HCT116 (cell line): ENCODE measurements around the gene CSH2. TPM values are rescaled to one million over a fixed set of nuclear protein-coding genes. Genes with fewer than 3 reads are reported as not detected.
A peak's percentile ranks its signal among the peaks of the same experiment; 100 is the strongest.

Source experiments
- ATAC-seq: fragments of 200-7000 bp; cut with Tn5 transposase; 2 replicates; pipeline ENCODE4 v1.9.1; 2020; ENCODE audit warnings: mild to moderate bottlenecking, moderate library complexity
- BruUV-seq: library from RNA; stranded (reverse); fragments of 400-500 nt; replicated peaks from 2 replicates; lab custom pipeline; 2021; lab: Mats Ljungman, UMichigan
- CTCF ChIA-PET: fragments of 300-600 bp; sonication (Branson Sonifier 250); formaldehyde crosslinking; loops from one replicate; lab custom pipeline; 2021; ENCODE audit warnings: antibody characterized with exemption; lab: Charles Lee
- POLR2A ChIA-PET: fragments of 300-600, 350-600 bp; sonication (Branson Sonifier 250); formaldehyde crosslinking; loops from one replicate; lab custom pipeline; 2021; ENCODE audit warnings: antibody characterized with exemption; lab: Charles Lee
- RAD21 ChIA-PET, 2 experiments: fragments of 300-600 bp; sonication (Branson Sonifier 250); formaldehyde crosslinking; loops; one replicate each; lab custom pipeline; 2023; ENCODE audit warnings: low total read pairs in 2 of 2; ENCODE audit not compliant: uncharacterized antibody in 2 of 2, unreplicated experiment in 2 of 2, low non-redundant PET in 1 of 2; lab: Charles Lee
- DNase-seq: peaks from one replicate; pipeline ENCODE4 v3.0.0-alpha.2; 2010; ENCODE audit warnings: low read depth, low spot score
- H2AFZ ChIP-seq: fragments of 200-600 bp; shearing (Covaris generic), sonication (generic); 2 replicates; pipeline ENCODE4 v1.6.1; 2017; ENCODE audit warnings: low read depth, mixed run types, mixed read lengths, antibody characterized with exemption, low read length; ENCODE audit not compliant: poor library complexity, severe bottlenecking
- H3K27ac ChIP-seq: 2 replicates; pipeline ENCODE4 v1.5.1; 2012; ENCODE audit warnings: low read depth, low read length
- H3K27me3 ChIP-seq: fragments of 200-600 bp; sonication (generic); 2 replicates; pipeline ENCODE4 v1.6.1; 2016; ENCODE audit warnings: mixed run types, low read length, mixed read lengths; ENCODE audit not compliant: insufficient read depth
- H3K36me3 ChIP-seq, 2 experiments: fragments of 200-500 bp in 1 of 2; fragments of 200-600 bp in 1 of 2; sonication (Bioruptor generic) in 1 of 2; sonication (generic) in 1 of 2; 2 replicates each; pipeline versions ENCODE4 v1.5.1 to v1.6.1; 2014 to 2016; ENCODE audit warnings: low read length in 2 of 2, inconsistent platforms in 1 of 2, mixed read lengths in 1 of 2, mixed run types in 1 of 2; ENCODE audit not compliant: insufficient read depth in 2 of 2, control insufficient read depth in 1 of 2
- H3K4me1 ChIP-seq, 2 experiments: fragments of 200-600 bp in 1 of 2; sonication (generic) in 1 of 2; 2 replicates each; pipeline versions ENCODE4 v1.5.1 to v1.6.1; 2012 to 2017; ENCODE audit warnings: low read length in 2 of 2, inconsistent platforms in 1 of 2, mild to moderate bottlenecking in 1 of 2, mixed read lengths in 1 of 2, mixed run types in 1 of 2, moderate library complexity in 1 of 2; ENCODE audit not compliant: insufficient read depth in 2 of 2, control insufficient read depth in 1 of 2
- H3K4me2 ChIP-seq: fragments of 200-600 bp; sonication (generic); 2 replicates; pipeline ENCODE4 v1.6.1; 2017; ENCODE audit warnings: mixed run types, low read length, mixed read lengths
- H3K4me3 ChIP-seq, 2 experiments: fragments of 200-600 bp in 1 of 2; sonication (generic) in 1 of 2; replicated peaks in 1 of 2; 2 replicates each; pipeline ENCODE4 v1.5.1; 2011 to 2016; ENCODE audit warnings: low read length in 2 of 2, control low read depth in 1 of 2, low read depth in 1 of 2, mild to moderate bottlenecking in 1 of 2, mixed read lengths in 1 of 2, mixed run types in 1 of 2
- H3K79me2 ChIP-seq: fragments of 200-600 bp; sonication (generic); 2 replicates; pipeline ENCODE4 v1.6.1; 2017; ENCODE audit warnings: mild to moderate bottlenecking, mixed run types, low read length, moderate library complexity, mixed read lengths; ENCODE audit not compliant: insufficient read depth
- H3K9ac ChIP-seq: fragments of 200-600 bp; sonication (generic); 2 replicates; pipeline ENCODE4 v1.6.1; 2016; ENCODE audit warnings: low read length, mixed read lengths
- H3K9me2 ChIP-seq: fragments of 200-600 bp; sonication (generic), shearing (Covaris generic); 2 replicates; pipeline ENCODE4 v1.6.1; 2017; ENCODE audit warnings: mixed run types, mild to moderate bottlenecking, moderate library complexity; ENCODE audit not compliant: insufficient read depth
- H3K9me3 ChIP-seq, 2 experiments: fragments of 200-500 bp in 1 of 2; fragments of 200-600 bp in 1 of 2; sonication (Bioruptor generic) in 1 of 2; sonication (generic) in 1 of 2; 2 replicates each; pipeline ENCODE4 v1.6.1; 2014 to 2017; ENCODE audit warnings: low read length in 2 of 2, mixed read lengths in 2 of 2, inconsistent platforms in 1 of 2, low read depth in 1 of 2, mild to moderate bottlenecking in 1 of 2, mixed run types in 1 of 2, moderate library complexity in 1 of 2; ENCODE audit not compliant: control insufficient read depth in 1 of 2, insufficient read depth in 1 of 2
- H4K20me1 ChIP-seq: fragments of 200-600 bp; sonication (generic), shearing (Covaris generic); 2 replicates; pipeline ENCODE4 v1.6.1; 2017; ENCODE audit warnings: mixed run types, mild to moderate bottlenecking, moderate library complexity; ENCODE audit not compliant: insufficient read depth
- ATF3 ChIP-seq: IDR thresholded peaks from 2 replicates; pipeline ENCODE4 v1.6.1; 2012
- CBX3 ChIP-seq: IDR thresholded peaks from 2 replicates; pipeline ENCODE4 v1.6.1; 2012; ENCODE audit warnings: low read depth
- CEBPB ChIP-seq: IDR thresholded peaks from 2 replicates; pipeline ENCODE4 v1.6.1; 2012; ENCODE audit warnings: low read depth
- CTCF ChIP-seq, 3 experiments: fragments of 200-600 bp in 1 of 3; sonication (generic) in 1 of 3; IDR thresholded peaks in 2 of 3; conservative IDR thresholded peaks in 1 of 3; 2 replicates each; pipeline ENCODE4 v1.5.1; 2012 to 2017; ENCODE audit warnings: low read depth in 2 of 3, low read length in 2 of 3, antibody characterized with exemption in 1 of 3, borderline replicate concordance in 1 of 3, control low read depth in 1 of 3, mild to moderate bottlenecking in 1 of 3, mixed read lengths in 1 of 3, mixed run types in 1 of 3, moderate library complexity in 1 of 3; ENCODE audit not compliant: insufficient read depth in 1 of 3
- EGR1 ChIP-seq: IDR thresholded peaks from 2 replicates; pipeline ENCODE4 v1.6.1; 2012; ENCODE audit warnings: low read depth
- EZH2 ChIP-seq: fragments of 200-600 bp; sonication (generic); IDR thresholded peaks from 2 replicates; pipeline ENCODE4 v1.6.1; 2017; ENCODE audit warnings: antibody characterized with exemption, mixed run types
- EZH2phosphoT487 ChIP-seq: fragments of 200-600 bp; IDR thresholded peaks from 2 replicates; pipeline ENCODE4 v1.6.1; 2018; ENCODE audit warnings: antibody characterized with exemption, borderline replicate concordance
- MAX ChIP-seq: IDR thresholded peaks from 2 replicates; pipeline ENCODE4 v1.6.1; 2012
- POLR2A ChIP-seq: IDR thresholded peaks from 2 replicates; pipeline ENCODE4 v1.7.0; 2011; ENCODE audit warnings: borderline replicate concordance; ENCODE audit not compliant: insufficient read depth, insufficient read length; ENCODE audit errors: extremely low read depth
- POLR2AphosphoS5 ChIP-seq: IDR thresholded peaks from 2 replicates; pipeline ENCODE4 v1.6.1; 2011; ENCODE audit warnings: mild to moderate bottlenecking, low read depth, low read length, moderate library complexity
- RAD21 ChIP-seq: IDR thresholded peaks from 2 replicates; pipeline ENCODE4 v1.6.1; 2012; ENCODE audit warnings: low read depth, mild to moderate bottlenecking
- REST ChIP-seq: IDR thresholded peaks from 2 replicates; pipeline ENCODE4 v1.6.1; 2012; ENCODE audit warnings: low read depth
- SIN3A ChIP-seq: IDR thresholded peaks from 2 replicates; pipeline ENCODE4 v1.6.1; 2012; ENCODE audit warnings: low read depth
- SP1 ChIP-seq: IDR thresholded peaks from 2 replicates; pipeline ENCODE4 v1.6.1; 2012; ENCODE audit warnings: low read depth
- SRF ChIP-seq: IDR thresholded peaks from 2 replicates; pipeline ENCODE4 v1.6.1; 2012; ENCODE audit warnings: low read depth
- TCF7L2 ChIP-seq: IDR thresholded peaks from 2 replicates; pipeline ENCODE4 v1.7.0; 2011; ENCODE audit warnings: borderline replicate concordance, inconsistent platforms; ENCODE audit not compliant: insufficient read depth, insufficient read length; ENCODE audit errors: extremely low read depth
- ZBTB33 ChIP-seq: IDR thresholded peaks from 2 replicates; pipeline ENCODE4 v1.6.1; 2011; ENCODE audit warnings: mild to moderate bottlenecking, low read length, moderate library complexity; ENCODE audit not compliant: insufficient replicate concordance; ENCODE audit errors: extremely low read depth
- ZFX ChIP-seq: fragments of 450-650 bp; IDR thresholded peaks from 2 replicates; pipeline ENCODE4 v1.6.1; 2017
- ZNF274 ChIP-seq: fragments of 200-500 bp; sonication (Bioruptor generic); IDR thresholded peaks from 2 replicates; pipeline ENCODE4 v1.6.1; 2014; ENCODE audit warnings: mild to moderate bottlenecking, low read depth, low read length, inconsistent platforms
- intact Hi-C: fragments of 100-400 bp; cut with micrococcal nuclease; formaldehyde crosslinking; loops from 2 replicates; pipeline ENCODE4 v1.10.0; 2022
- total RNA-seq: library from RNA; stranded (reverse); gene quantifications from one replicate; pipeline ENCODE4 v1.2.1, GENCODE V29; 2021; ENCODE audit not compliant: unreplicated experiment

CSH2 gene
- total RNA-seq, 1 experiment from 2014 or later, result not detected

- Histone ChIP-seq H3K27me3 (no peaks in the 10 kb centered on the region), H3K4me1 (peaks cover 40 to 46% of the 10 kb centered on the region in 2 experiments), H3K9ac (peak overlapping the region; percentile 98), H3K79me2 (peaks cover 58% of the 10 kb centered on the region), H3K36me3 (peaks cover 7 to 10% of the 10 kb centered on the region in 2 experiments; a peak in 3 of 4 replicates), H4K20me1 (no peaks in the 10 kb centered on the region), H3K4me3 (peak overlapping the region; percentile 92 to 95), H3K4me2 (peak overlapping the region; percentile 89), H3K27ac (peak overlapping the region; percentile 96), H3K9me2 (no peaks in the 10 kb centered on the region), H3K9me3 (no peaks in the 10 kb centered on the region), H2AFZ (no peak overlapping the region)
- ATAC-seq (no peak; the same call in 1 of the 2 replicates), DNase-seq (no peak)
- TSS peak; percentile 59 for BruUV-seq
- CTCF ChIA-PET, result interaction anchor here (1.9 kb wide), 1 partner anchor 25 kb away, joined by 6 read pairs; no protein-coding TSS in a partner anchor
- POLR2A ChIA-PET, result no interaction called here
- intact Hi-C loops, result loop anchor here (2.0 to 5.0 kb wide), 2 partner anchors 69 to 219 kb away; partner anchors contain the start of genes CCDC47 and MAP3K3
- RAD21 ChIA-PET, result no interaction called here
- no peak for TF ChIP-seq RAD21
- no peak for TF ChIP-seq POLR2AphosphoS5
- no peak for TF ChIP-seq MAX
- TF ChIP-seq ZNF274, result no peak
- TF ChIP-seq ATF3, result no peak
- no peak for TF ChIP-seq SP1
- no peak for TF ChIP-seq ZBTB33
- no peak for TF ChIP-seq POLR2A
- TF ChIP-seq EZH2phosphoT487, result no peak
- no peak for TF ChIP-seq CBX3
- TF ChIP-seq SIN3A, result no peak
- no peak for TF ChIP-seq EZH2
- TF ChIP-seq CTCF (IDR thresholded peaks at IDR 0.05 in 2 of 3, conservative IDR thresholded peaks at IDR 0.05 in 1 of 3; ENCODE audit: borderline replicate concordance in 1 of 3, insufficient read depth in 1 of 3, low read depth in 2 of 3, low read length in 2 of 3), result no peak
- TF ChIP-seq SRF, result no peak
- TF ChIP-seq EGR1, result no peak
- no peak for TF ChIP-seq CEBPB
- TF ChIP-seq REST, result no peak
- TF ChIP-seq TCF7L2, result no peak
- no peak for TF ChIP-seq ZFX
Measured at GRCh38 chr17:63841350-63842172, 31.9 kb downstream of the CSH2 start.
